Measurements from ENCODE around the gene FCER1A. TPM values are rescaled to one million over a fixed set of nuclear protein-coding genes. Genes with fewer than 3 reads are reported as not detected.

FCER1A gene
- total RNA-seq, 2 experiments from 2014 or later = not detected

- no peak for DNase-seq
- intact Hi-C loops (cut with micrococcal nuclease) = no loop called here
- POLR2A ChIA-PET = no interaction called here
- TF ChIP-seq CTCF (IDR thresholded peaks at IDR 0.05) = no peak
- no peak for ATAC-seq
- no peak overlapping the region for H3K27ac Mint-ChIP-seq
- CTCF ChIA-PET = no interaction called here
- H3K36me3 Mint-ChIP-seq (ENCODE audit: low read depth) = no peaks in the 10 kb centered on the region
- no peaks in the 10 kb centered on the region for H3K4me1 Mint-ChIP-seq (ENCODE audit: low read depth)
- no peak overlapping the region for H3K4me3 Mint-ChIP-seq
- no peaks in the 10 kb centered on the region for H3K9me3 Mint-ChIP-seq
- peaks cover 12% of the 10 kb centered on the region for H3K27me3 Mint-ChIP-seq
Measured at GRCh38 chr1:159296706-159297375, 5.3 kb upstream of the FCER1A start.

DNA sequence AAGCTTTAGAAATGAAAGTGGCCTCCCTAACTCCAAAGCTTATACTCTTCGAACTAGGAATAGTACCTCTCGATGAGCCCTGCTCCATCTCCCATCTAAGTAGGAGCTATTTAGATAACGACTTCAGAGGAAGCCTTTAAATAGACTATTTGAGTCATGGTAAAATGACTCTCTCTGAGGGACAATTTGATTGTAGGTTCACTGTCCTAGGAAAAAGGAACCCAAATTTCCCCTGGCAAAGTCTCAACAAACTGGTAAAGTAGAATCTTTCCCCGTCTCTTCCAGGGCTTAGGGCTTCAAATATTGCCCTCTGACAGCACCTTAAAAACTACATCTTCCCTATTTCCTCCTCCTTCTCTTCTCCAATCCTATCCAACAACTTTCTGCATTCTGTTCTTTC, 2.0 kb upstream of the FCER1A start:
- no peak for TF ChIP-seq CTCF (IDR thresholded peaks at IDR 0.05)
- intact Hi-C loops (cut with micrococcal nuclease) = no loop called here
- Mint-ChIP-seq H3K9me3 (no peaks in the 10 kb centered on the region), H3K27me3 (peaks cover 13% of the 10 kb centered on the region), H3K27ac (no peak overlapping the region), H3K4me3 (no peak overlapping the region), H3K4me1 (ENCODE audit: low read depth) (no peaks in the 10 kb centered on the region), H3K36me3 (ENCODE audit: low read depth) (no peaks in the 10 kb centered on the region)
- DNase-seq = no peak
- CTCF ChIA-PET = interaction anchor here (0.6 kb wide), 1 partner anchor 168 kb away, joined by 3 read pairs; no protein-coding TSS in a partner anchor
- POLR2A ChIA-PET = interaction anchor here (1.2 kb wide), 1 partner anchor 99 kb away, joined by 3 read pairs; no protein-coding TSS in a partner anchor
- ATAC-seq = no peak

GRCh38 chr1:159307346-159308020, 5.3 kb downstream of the FCER1A start:
- Mint-ChIP-seq H3K4me3 (no peak overlapping the region), H3K9me3 (no peaks in the 10 kb centered on the region), H3K27ac (no peak overlapping the region), H3K4me1 (ENCODE audit: low read depth) (no peaks in the 10 kb centered on the region), H3K27me3 (peaks cover 14% of the 10 kb centered on the region), H3K36me3 (ENCODE audit: low read depth) (no peaks in the 10 kb centered on the region)
- intact Hi-C loops (cut with micrococcal nuclease) = no loop called here
- DNase-seq = no peak
- ATAC-seq = no peak
- TF ChIP-seq CTCF (IDR thresholded peaks at IDR 0.05) = no peak
- ChIA-PET POLR2A (no interaction called here), CTCF (no interaction called here)

DNA sequence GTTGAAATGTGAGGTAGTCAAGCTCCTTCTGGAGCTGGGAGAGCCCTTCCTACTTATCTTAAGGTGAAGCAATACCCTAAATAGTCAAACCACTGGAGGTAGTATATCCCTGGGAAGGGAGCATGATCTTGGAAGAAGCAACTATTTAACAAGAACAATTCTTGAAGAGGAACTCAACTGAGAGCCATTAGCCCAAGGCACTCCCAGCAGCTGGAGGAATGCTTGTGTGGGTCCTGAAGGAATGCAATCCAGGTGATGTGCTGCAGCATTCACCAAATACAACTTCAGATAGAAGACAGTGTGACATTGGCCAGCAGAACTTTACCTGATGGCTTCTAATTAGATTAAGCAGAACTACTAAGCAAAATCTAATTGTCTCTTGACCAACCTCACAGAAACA, 9.5 kb downstream of the FCER1A start:
- Mint-ChIP-seq H3K4me1 (ENCODE audit: low read depth) (no peaks in the 10 kb centered on the region), H3K27ac (no peak overlapping the region), H3K4me3 (no peak overlapping the region), H3K9me3 (no peaks in the 10 kb centered on the region), H3K36me3 (ENCODE audit: low read depth) (no peaks in the 10 kb centered on the region), H3K27me3 (peaks cover 18% of the 10 kb centered on the region)
- no peak for DNase-seq
- no peak for ATAC-seq
- TF ChIP-seq CTCF (IDR thresholded peaks at IDR 0.05) = no peak
- intact Hi-C loops (cut with micrococcal nuclease) = no loop called here
- ChIA-PET POLR2A (no interaction called here), CTCF (no interaction called here)

DNA sequence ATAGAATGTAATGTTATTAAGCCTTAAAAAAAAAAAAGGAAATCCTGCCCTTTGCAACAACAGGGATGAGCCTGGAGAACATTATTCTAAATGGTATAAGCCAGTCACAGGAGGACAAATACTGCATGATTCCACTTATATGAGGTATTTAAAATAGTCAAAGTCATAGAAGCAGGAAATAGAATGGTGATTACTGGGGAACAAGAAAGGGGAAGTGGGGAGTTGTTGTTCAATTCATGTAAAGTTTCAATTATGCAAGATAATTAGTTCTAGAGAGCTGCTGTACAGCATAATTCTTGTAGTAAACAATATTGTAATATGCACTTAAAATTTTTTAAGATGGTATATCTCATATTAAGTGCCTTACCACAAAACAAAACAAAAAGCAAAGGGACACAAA, 13.2 kb downstream of the FCER1A start:
- Mint-ChIP-seq H3K4me1 (ENCODE audit: low read depth) (no peaks in the 10 kb centered on the region), H3K27ac (no peak overlapping the region), H3K9me3 (no peaks in the 10 kb centered on the region), H3K27me3 (peaks cover 12% of the 10 kb centered on the region), H3K36me3 (ENCODE audit: low read depth) (no peaks in the 10 kb centered on the region), H3K4me3 (no peak overlapping the region)
- DNase-seq (no peak), ATAC-seq (no peak)
- intact Hi-C loops (cut with micrococcal nuclease) = no loop called here
- ChIA-PET POLR2A (no interaction called here), CTCF (no interaction called here)
- TF ChIP-seq CTCF (IDR thresholded peaks at IDR 0.05) = no peak

All from activated CD8-positive, alpha-beta T cell treated with anti-CD3 and anti-CD28 coated beads for 36 hours (primary cell).